ENCODE results near the gene SERPINH1.

The SERPINH1 gene

DNA sequence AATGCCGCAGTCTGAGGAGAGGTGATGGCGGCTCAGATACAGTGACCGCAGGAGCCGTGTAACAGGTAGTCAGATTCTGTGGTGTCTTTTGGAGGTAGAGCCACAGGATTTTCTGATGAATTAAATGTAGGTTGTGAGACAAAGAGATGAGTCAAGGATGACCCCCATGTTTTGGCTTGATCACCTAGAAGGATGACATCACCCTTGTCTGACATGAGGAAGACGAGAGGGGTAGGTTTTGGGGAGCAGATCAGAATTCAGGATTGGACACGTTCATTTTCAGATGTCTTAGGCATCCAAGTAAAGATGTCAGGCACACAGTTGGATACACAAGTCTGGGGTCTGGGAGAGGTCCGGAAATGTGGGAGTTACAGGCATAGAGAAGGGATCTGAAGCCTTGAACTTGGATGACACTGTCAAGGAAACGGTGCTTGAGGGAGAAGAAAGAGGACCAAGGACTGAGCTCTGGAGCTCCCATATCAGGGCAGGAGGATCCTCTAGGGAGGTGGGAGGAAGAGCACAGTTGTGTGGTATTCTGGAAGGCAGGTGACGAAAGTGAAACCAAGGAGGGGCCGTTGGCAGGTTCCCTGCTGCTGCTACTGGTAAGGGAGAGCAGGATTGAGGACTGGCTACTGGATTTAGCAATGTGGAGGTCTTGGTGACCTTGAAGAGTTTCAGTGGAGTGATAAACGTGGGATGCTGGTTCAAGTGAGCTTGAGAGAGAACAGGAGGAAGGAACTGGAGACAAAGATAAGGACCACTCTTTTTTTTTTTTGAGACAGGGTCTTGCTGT, 23.7 kb upstream of the SERPINH1 start:
- no peak for DNase-seq (ENCODE audit: low read depth in 2 of 2)
- H3K4me3 ChIP-seq (replicated peaks in 1 of 2; ENCODE audit: low read depth in 2 of 2, low read length in 2 of 2) = no peak overlapping the region
- TF ChIP-seq, protein P1, sequence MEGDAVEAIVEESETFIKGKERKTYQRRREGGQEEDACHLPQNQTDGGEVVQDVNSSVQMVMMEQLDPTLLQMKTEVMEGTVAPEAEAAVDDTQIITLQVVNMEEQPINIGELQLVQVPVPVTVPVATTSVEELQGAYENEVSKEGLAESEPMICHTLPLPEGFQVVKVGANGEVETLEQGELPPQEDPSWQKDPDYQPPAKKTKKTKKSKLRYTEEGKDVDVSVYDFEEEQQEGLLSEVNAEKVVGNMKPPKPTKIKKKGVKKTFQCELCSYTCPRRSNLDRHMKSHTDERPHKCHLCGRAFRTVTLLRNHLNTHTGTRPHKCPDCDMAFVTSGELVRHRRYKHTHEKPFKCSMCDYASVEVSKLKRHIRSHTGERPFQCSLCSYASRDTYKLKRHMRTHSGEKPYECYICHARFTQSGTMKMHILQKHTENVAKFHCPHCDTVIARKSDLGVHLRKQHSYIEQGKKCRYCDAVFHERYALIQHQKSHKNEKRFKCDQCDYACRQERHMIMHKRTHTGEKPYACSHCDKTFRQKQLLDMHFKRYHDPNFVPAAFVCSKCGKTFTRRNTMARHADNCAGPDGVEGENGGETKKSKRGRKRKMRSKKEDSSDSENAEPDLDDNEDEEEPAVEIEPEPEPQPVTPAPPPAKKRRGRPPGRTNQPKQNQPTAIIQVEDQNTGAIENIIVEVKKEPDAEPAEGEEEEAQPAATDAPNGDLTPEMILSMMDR (IDR thresholded peaks at IDR 0.05; ENCODE audit: low read depth, low read length) = no peak

DNA sequence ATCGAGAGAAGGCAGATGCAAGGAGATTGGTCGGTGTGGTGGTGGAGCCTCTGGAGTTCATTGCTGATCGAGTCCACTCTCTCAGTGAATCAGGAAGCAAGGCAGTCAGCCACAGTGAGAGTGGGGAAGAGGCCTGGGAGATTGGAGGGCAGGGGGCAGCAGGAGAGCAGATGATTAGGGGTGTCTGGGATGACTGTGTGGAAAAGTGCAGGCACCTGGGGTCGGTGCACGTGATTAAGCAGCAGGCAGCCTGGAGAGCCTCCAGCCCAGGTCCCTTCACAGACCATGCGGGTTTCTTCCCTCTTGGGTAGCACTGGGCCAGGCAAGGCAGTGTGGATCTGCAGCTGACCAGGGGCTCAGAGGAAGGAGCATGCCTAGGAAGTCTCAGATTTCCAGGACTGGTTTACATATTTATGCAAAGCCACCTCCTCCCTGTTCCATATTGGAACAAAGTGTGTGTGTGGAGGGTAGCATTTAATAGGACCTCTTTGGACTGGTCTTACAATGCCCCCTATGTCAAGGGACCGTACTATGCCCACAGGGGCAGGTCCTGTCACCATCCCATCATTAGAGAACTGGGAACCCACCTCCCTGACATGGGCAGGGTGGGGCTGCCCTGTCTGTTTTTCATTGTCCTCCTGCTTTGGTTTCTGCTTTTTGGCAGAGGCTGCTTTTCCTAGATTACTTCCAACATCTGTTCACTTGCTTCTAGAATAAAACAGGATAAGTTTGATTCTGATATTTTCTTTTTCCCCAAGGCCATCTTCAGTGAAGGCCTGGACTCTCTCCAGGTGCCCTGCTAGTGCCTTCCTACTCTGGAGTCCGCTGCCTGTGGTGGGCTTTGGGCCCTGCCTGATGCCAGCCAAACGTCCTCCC, 22.4 kb upstream of the SERPINH1 start:
- DNase-seq (ENCODE audit: low read depth in 2 of 2) = no peak
- TF ChIP-seq, protein P1 (IDR thresholded peaks at IDR 0.05; ENCODE audit: low read depth, low read length) = no peak
- H3K4me3 ChIP-seq (replicated peaks in 1 of 2; ENCODE audit: low read depth in 2 of 2, low read length in 2 of 2) = no peak overlapping the region

DNA sequence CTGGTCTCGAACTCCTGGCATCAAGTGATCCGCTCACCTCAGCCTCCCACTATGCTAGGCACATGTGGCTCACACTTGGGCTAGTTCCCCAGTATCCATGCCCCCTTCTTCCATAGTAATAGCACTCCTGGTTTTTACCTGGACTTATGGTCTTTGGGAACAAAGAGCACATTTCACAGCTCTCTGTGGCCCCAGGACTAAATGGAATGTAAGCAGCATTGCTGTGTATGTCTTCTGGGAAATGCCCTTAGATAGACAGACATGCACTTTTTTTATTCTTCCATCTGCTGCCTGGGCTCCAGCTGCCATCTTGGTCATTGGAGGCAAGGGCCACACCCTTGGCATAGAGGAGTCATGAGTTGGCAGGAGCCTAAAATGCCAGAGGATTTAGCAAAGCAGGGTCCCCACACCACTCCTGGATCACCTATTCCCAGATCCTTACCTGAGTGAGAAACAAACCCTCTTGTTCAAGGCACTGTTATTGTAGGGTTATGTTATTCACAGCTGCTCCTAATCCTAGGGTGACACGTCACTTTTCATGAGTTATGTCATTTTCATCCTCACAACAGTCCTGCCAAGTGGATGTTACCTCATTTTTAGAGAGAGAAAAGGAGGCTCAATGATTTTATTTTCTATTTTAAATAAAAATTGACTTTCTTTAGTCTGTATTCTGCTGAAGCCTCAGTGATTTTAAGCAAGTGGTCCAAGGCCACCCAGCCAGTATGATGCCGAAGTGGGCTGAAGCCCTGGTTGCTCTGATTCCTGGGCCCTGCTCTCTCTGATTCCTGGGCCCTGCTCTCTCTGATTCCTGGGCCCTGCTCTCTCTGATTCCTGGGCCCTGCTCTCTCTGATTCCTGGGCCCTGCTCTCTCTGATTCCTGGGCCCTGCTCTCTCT, 20.6 kb upstream of the SERPINH1 start:
- H3K4me3 ChIP-seq (replicated peaks in 1 of 2; ENCODE audit: low read depth in 2 of 2, low read length in 2 of 2) = no peak overlapping the region
- TF ChIP-seq, protein P1 (IDR thresholded peaks at IDR 0.05; ENCODE audit: low read depth, low read length) = no peak

DNA sequence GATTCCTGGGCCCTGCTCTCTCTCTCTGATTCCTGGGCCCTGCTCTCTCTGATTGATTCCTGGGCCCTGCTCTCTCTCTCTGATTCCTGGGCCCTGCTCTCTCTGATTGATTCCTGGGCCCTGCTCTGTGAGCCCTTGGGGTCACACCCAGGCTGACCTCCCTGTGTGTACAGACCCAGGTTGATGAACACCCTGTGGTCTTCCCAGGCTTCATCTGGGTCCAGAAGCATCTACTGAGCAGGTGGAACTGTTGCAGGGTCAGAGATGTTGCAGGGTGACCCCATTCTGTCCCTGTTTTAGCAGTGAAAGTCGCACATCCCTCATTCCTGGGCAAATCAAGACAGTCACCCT, 20.0 kb upstream of the SERPINH1 start:
- TF ChIP-seq, protein P1 (IDR thresholded peaks at IDR 0.05; ENCODE audit: low read depth, low read length) = no peak
- H3K4me3 ChIP-seq (replicated peaks in 1 of 2; ENCODE audit: low read depth in 2 of 2, low read length in 2 of 2) = no peak overlapping the region
- DNase-seq (ENCODE audit: low read depth in 2 of 2) = no peak

More for the DNA sequence above, 20.6 kb upstream of the SERPINH1 start:
- DNase-seq (ENCODE audit: low read depth in 2 of 2) = no peak

DNA sequence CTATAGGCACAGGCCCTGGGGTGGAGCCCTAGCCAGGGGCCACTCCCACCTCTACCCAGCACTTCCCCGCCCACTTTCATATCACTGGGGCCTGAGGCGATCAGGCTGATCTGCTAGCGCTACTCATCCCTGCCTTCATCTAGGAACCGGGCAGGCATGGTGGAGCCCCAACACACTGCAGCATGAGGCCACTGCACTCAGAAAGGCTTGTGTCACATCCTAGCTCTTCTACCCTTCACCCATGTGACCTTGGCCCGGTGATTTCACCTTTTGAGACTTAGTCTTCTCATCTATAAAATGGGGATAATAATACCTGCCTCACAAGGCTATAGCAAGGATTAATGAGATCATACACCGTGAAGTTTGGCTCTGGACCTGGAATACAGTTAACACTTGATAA, 18.2 kb upstream of the SERPINH1 start:
- TF ChIP-seq, protein P1 (IDR thresholded peaks at IDR 0.05; ENCODE audit: low read depth, low read length) = no peak
- DNase-seq (ENCODE audit: low read depth in 2 of 2) = no peak
- no peak overlapping the region for H3K4me3 ChIP-seq (replicated peaks in 1 of 2; ENCODE audit: low read depth in 2 of 2, low read length in 2 of 2)

DNA sequence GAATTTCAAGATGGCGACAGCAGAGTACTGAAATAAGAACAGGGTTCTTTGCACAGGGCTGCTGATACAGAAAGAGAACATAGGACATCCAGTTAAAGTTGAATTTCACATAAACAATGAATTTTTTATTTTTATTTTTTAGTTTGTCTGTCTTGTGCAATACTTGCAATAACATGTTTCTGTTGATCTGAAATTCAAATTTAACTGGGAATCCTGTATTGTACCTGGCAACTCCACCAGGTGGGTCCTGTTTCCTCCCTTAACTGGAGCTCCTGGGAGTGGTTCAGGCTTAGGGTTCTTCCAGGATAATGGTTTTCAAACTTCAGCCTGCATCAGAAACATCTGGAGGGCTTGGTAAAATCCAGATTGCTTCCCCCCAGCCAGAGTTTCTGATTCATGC, 14.9 kb upstream of the SERPINH1 start:
- TF ChIP-seq, protein P1 (IDR thresholded peaks at IDR 0.05; ENCODE audit: low read depth, low read length) = no peak

More for the DNA sequence above, 14.9 kb upstream of the SERPINH1 start:
- DNase-seq (ENCODE audit: low read depth in 2 of 2) = no peak
- H3K4me3 ChIP-seq (replicated peaks in 1 of 2; ENCODE audit: low read depth in 2 of 2, low read length in 2 of 2) = no peak overlapping the region
